HG03060 (cell line): ENCODE data around the gene DENND1A.
A peak's percentile ranks its signal among the peaks of the same experiment; 100 is the strongest.

Experiments
- ATAC-seq: cut with Tn5 transposase; IDR thresholded peaks from one replicate; pipeline ENCODE4 v1.9.1; 2021; ENCODE audit warnings: low read depth, moderate number of reproducible peaks; ENCODE audit not compliant: unreplicated experiment

DENND1A gene

GRCh38 chr9:123355761-123356431 is 574.0 kb downstream of the DENND1A start, which contains the start of gene CRB2:
TSS of gene CRB2 (plus strand) at chr9:123356197. CDS start at chr9:123356261, 64 bp downstream.
- no peak for ATAC-seq

- ATAC-seq = no peak
Observed at GRCh38 chr9:123354806-123355508, 575.0 kb downstream of the DENND1A start.

- ATAC-seq = no peak
Observed at GRCh38 chr9:123353984-123354591, 575.8 kb downstream of the DENND1A start.

- ATAC-seq = no peak
Observed at GRCh38 chr9:123353041-123353440, 576.9 kb downstream of the DENND1A start.

GRCh38 chr9:123350590-123351310 is 579.2 kb downstream of the DENND1A start:
- ATAC-seq = no peak

GRCh38 chr9:123349691-123350480 is 580.0 kb downstream of the DENND1A start:
- no peak for ATAC-seq

- ATAC-seq = no peak
Observed at GRCh38 chr9:123349033-123349432, 580.9 kb downstream of the DENND1A start.

- no peak for ATAC-seq
Observed at GRCh38 chr9:123348317-123348992, 581.5 kb downstream of the DENND1A start.

GRCh38 chr9:123347289-123348060 is 582.5 kb downstream of the DENND1A start:
- ATAC-seq = no peak

GRCh38 chr9:123346826-123347225 is 583.1 kb downstream of the DENND1A start:
- ATAC-seq = no peak

- ATAC-seq = no peak
Observed at GRCh38 chr9:123346026-123346425, 583.9 kb downstream of the DENND1A start.

- no peak for ATAC-seq
Observed at GRCh38 chr9:123345567-123345955, 584.4 kb downstream of the DENND1A start.

- no peak for ATAC-seq
Observed at GRCh38 chr9:123344192-123344949, 585.6 kb downstream of the DENND1A start.

GRCh38 chr9:123343443-123344191 is 586.3 kb downstream of the DENND1A start:
- ATAC-seq = peak; percentile 23

GRCh38 chr9:123342247-123342646 is 587.7 kb downstream of the DENND1A start:
- ATAC-seq = no peak

- no peak for ATAC-seq
Observed at GRCh38 chr9:123341816-123342215, 588.1 kb downstream of the DENND1A start.

- peak; percentile 28 for ATAC-seq
Observed at GRCh38 chr9:123339666-123340510, 590.0 kb downstream of the DENND1A start.
